ENCODE measurements around the gene ACOXL.

DNA sequence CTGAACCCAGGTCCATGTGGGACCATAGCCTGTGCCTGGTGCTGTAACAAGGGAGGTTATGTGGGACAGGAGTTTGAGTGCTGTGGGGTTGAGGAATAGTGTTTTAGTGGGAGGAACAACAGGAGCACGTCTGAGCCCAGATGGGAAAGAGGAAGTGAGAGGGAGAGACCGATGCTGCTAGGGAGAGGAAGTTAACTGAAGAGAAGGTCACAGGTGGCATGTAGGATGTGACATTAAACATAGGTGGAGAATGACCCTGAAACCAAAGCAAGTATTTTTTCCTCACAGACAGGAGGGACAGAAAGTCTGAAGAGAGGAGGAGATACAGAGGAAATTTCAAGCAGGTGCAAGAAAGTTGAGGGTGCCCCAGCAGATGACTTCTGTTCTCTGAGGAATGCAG is 87.8 kb downstream of the ACOXL start:
- TF ChIP-seq, protein P1, sequence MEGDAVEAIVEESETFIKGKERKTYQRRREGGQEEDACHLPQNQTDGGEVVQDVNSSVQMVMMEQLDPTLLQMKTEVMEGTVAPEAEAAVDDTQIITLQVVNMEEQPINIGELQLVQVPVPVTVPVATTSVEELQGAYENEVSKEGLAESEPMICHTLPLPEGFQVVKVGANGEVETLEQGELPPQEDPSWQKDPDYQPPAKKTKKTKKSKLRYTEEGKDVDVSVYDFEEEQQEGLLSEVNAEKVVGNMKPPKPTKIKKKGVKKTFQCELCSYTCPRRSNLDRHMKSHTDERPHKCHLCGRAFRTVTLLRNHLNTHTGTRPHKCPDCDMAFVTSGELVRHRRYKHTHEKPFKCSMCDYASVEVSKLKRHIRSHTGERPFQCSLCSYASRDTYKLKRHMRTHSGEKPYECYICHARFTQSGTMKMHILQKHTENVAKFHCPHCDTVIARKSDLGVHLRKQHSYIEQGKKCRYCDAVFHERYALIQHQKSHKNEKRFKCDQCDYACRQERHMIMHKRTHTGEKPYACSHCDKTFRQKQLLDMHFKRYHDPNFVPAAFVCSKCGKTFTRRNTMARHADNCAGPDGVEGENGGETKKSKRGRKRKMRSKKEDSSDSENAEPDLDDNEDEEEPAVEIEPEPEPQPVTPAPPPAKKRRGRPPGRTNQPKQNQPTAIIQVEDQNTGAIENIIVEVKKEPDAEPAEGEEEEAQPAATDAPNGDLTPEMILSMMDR (IDR thresholded peaks at IDR 0.05; ENCODE audit: insufficient read depth, low read length, poor library complexity, severe bottlenecking) = no peak
- no peak for TF ChIP-seq EZH2phosphoT487 (conservative IDR thresholded peaks at IDR 0.05; ENCODE audit: low read length)
